Measurements from ENCODE around the gene PDSS1.

DNA sequence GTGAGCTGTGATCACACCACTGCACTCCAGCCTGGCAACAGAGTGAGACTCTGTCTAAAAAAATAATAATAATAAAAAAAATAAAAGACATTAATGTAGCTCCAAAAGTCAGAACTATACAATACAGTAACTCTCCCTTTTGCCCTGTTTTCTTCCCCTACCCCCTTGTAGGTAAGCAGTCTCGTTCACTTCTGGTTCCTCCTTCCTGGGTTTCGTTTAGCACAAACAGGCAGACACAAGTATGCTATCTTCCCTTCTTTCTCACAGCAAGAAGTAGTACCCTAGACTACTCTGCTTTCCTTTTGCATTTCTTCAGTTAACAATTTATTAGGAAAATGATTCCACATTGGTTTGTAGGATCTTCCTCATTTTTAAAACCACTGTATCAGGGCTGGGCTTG is 33.1 kb downstream of the PDSS1 start:
- TF ChIP-seq, protein P1, sequence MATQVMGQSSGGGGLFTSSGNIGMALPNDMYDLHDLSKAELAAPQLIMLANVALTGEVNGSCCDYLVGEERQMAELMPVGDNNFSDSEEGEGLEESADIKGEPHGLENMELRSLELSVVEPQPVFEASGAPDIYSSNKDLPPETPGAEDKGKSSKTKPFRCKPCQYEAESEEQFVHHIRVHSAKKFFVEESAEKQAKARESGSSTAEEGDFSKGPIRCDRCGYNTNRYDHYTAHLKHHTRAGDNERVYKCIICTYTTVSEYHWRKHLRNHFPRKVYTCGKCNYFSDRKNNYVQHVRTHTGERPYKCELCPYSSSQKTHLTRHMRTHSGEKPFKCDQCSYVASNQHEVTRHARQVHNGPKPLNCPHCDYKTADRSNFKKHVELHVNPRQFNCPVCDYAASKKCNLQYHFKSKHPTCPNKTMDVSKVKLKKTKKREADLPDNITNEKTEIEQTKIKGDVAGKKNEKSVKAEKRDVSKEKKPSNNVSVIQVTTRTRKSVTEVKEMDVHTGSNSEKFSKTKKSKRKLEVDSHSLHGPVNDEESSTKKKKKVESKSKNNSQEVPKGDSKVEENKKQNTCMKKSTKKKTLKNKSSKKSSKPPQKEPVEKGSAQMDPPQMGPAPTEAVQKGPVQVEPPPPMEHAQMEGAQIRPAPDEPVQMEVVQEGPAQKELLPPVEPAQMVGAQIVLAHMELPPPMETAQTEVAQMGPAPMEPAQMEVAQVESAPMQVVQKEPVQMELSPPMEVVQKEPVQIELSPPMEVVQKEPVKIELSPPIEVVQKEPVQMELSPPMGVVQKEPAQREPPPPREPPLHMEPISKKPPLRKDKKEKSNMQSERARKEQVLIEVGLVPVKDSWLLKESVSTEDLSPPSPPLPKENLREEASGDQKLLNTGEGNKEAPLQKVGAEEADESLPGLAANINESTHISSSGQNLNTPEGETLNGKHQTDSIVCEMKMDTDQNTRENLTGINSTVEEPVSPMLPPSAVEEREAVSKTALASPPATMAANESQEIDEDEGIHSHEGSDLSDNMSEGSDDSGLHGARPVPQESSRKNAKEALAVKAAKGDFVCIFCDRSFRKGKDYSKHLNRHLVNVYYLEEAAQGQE (IDR thresholded peaks at IDR 0.05; ENCODE audit: low read depth, low read length): no peak
- TF ChIP-seq, protein P2, sequence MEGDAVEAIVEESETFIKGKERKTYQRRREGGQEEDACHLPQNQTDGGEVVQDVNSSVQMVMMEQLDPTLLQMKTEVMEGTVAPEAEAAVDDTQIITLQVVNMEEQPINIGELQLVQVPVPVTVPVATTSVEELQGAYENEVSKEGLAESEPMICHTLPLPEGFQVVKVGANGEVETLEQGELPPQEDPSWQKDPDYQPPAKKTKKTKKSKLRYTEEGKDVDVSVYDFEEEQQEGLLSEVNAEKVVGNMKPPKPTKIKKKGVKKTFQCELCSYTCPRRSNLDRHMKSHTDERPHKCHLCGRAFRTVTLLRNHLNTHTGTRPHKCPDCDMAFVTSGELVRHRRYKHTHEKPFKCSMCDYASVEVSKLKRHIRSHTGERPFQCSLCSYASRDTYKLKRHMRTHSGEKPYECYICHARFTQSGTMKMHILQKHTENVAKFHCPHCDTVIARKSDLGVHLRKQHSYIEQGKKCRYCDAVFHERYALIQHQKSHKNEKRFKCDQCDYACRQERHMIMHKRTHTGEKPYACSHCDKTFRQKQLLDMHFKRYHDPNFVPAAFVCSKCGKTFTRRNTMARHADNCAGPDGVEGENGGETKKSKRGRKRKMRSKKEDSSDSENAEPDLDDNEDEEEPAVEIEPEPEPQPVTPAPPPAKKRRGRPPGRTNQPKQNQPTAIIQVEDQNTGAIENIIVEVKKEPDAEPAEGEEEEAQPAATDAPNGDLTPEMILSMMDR (IDR thresholded peaks at IDR 0.05): no peak
- no peak for TF ChIP-seq POLR2AphosphoS5 (IDR thresholded peaks at IDR 0.05; ENCODE audit: low read depth, low read length)
- TF ChIP-seq SIN3A (IDR thresholded peaks at IDR 0.05; ENCODE audit: borderline replicate concordance, low read depth, low read length): no peak
- TF ChIP-seq, protein P3, sequence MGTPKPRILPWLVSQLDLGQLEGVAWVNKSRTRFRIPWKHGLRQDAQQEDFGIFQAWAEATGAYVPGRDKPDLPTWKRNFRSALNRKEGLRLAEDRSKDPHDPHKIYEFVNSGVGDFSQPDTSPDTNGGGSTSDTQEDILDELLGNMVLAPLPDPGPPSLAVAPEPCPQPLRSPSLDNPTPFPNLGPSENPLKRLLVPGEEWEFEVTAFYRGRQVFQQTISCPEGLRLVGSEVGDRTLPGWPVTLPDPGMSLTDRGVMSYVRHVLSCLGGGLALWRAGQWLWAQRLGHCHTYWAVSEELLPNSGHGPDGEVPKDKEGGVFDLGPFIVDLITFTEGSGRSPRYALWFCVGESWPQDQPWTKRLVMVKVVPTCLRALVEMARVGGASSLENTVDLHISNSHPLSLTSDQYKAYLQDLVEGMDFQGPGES (IDR thresholded peaks at IDR 0.05; ENCODE audit: low read depth, low read length): no peak
- TF ChIP-seq MEF2A (IDR thresholded peaks at IDR 0.05; ENCODE audit: borderline replicate concordance, low read depth): no peak
- no peak for TF ChIP-seq YY1 (IDR thresholded peaks at IDR 0.05; ENCODE audit: low read depth)
- TF ChIP-seq, protein P4, sequence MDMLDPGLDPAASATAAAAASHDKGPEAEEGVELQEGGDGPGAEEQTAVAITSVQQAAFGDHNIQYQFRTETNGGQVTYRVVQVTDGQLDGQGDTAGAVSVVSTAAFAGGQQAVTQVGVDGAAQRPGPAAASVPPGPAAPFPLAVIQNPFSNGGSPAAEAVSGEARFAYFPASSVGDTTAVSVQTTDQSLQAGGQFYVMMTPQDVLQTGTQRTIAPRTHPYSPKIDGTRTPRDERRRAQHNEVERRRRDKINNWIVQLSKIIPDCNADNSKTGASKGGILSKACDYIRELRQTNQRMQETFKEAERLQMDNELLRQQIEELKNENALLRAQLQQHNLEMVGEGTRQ (IDR thresholded peaks at IDR 0.05; ENCODE audit: borderline replicate concordance, low read depth, low read length): no peak
- no peak for TF ChIP-seq EP300 (IDR thresholded peaks at IDR 0.05; ENCODE audit: borderline replicate concordance in 1 of 2, low read depth in 1 of 2, low read length in 1 of 2)
- no peak for TF ChIP-seq NRF1 (IDR thresholded peaks at IDR 0.05; ENCODE audit: low read depth, low read length)
- no peak for TF ChIP-seq MXI1 (IDR thresholded peaks at IDR 0.05; ENCODE audit: low read depth, low read length)
- no peak for TF ChIP-seq EZH2phosphoT487 (IDR thresholded peaks at IDR 0.05; ENCODE audit: borderline replicate concordance, low read depth)
- TF ChIP-seq NFIC (IDR thresholded peaks at IDR 0.05; ENCODE audit: borderline replicate concordance): no peak
- TF ChIP-seq TEAD4 (IDR thresholded peaks at IDR 0.05; ENCODE audit: borderline replicate concordance, insufficient read depth): no peak

Measured in SK-N-SH (cell line).